GM18499 (cell line): ENCODE results near the gene PXT1.
"Not testable (repeated sequence)": the region's sequence is repeated elsewhere in the genome, so short reads cannot be mapped to it uniquely, and the experiment has no call there.

Experiments used
- ATAC-seq: cut with Tn5 transposase; IDR thresholded peaks from one replicate; pipeline ENCODE4 v1.9.1; 2021; ENCODE audit warnings: moderate number of reproducible peaks; ENCODE audit not compliant: insufficient read depth, unreplicated experiment

The PXT1 gene

GRCh38 chr6:36442671-36443470 is at the start of gene PXT1, which contains the start of gene KCTD20:
TSS of gene PXT1 (minus strand) at chr6:36442854. CDS start at chr6:36426082, 16,772 bp downstream.
TSS of gene KCTD20 (plus strand) at chr6:36443000. CDS start at chr6:36470098, 27,098 bp downstream.
- ATAC-seq: no peak

GRCh38 chr6:36492092-36492491 is 49.4 kb upstream of the PXT1 start:
- no peak for ATAC-seq

- ATAC-seq: no peak
Measured at GRCh38 chr6:36491378-36491965, 48.8 kb upstream of the PXT1 start.

- no peak for ATAC-seq
Measured at GRCh38 chr6:36489426-36489825, 46.8 kb upstream of the PXT1 start.

GRCh38 chr6:36488221-36488620 is 45.6 kb upstream of the PXT1 start:
- no peak for ATAC-seq

GRCh38 chr6:36487698-36488097 is 45.0 kb upstream of the PXT1 start:
- no peak for ATAC-seq

GRCh38 chr6:36484736-36485135 is 42.1 kb upstream of the PXT1 start:
- ATAC-seq: no peak

- not testable (repeated sequence) for ATAC-seq
Measured at GRCh38 chr6:36483326-36483725, 40.7 kb upstream of the PXT1 start.

GRCh38 chr6:36479256-36479655 is 36.6 kb upstream of the PXT1 start:
- ATAC-seq: no peak

GRCh38 chr6:36478051-36478526 is 35.4 kb upstream of the PXT1 start:
- ATAC-seq: no peak

- no peak for ATAC-seq
Measured at GRCh38 chr6:36469946-36470345, 27.3 kb upstream of the PXT1 start.

GRCh38 chr6:36469148-36469661 is 26.6 kb upstream of the PXT1 start:
- ATAC-seq: no peak

- ATAC-seq: no peak
Measured at GRCh38 chr6:36467625-36468024, 25.0 kb upstream of the PXT1 start.

- no peak for ATAC-seq
Measured at GRCh38 chr6:36464233-36464632, 21.6 kb upstream of the PXT1 start.

GRCh38 chr6:36463676-36464075 is 21.0 kb upstream of the PXT1 start:
- no peak for ATAC-seq

- no peak for ATAC-seq
Measured at GRCh38 chr6:36461646-36462045, 19.0 kb upstream of the PXT1 start.

- ATAC-seq: no peak
Measured at GRCh38 chr6:36460916-36461315, 18.3 kb upstream of the PXT1 start.

- no peak for ATAC-seq
Measured at GRCh38 chr6:36459501-36459900, 16.8 kb upstream of the PXT1 start.

GRCh38 chr6:36455486-36456027 is 12.9 kb upstream of the PXT1 start:
- no peak for ATAC-seq

GRCh38 chr6:36452897-36453296 is 10.2 kb upstream of the PXT1 start:
- not testable (repeated sequence) for ATAC-seq

- ATAC-seq: not testable (repeated sequence)
Measured at GRCh38 chr6:36449173-36449572, 6.5 kb upstream of the PXT1 start.
